NB4 (cell line): ENCODE data around the gene TDG.

Experiments
- DNase-seq: peaks from one replicate; pipeline ENCODE4 v3.0.0; 2010; ENCODE audit warnings: low read depth
- H3K4me3 ChIP-seq: one replicate; pipeline ENCODE4 v1.5.1; 2011; ENCODE audit warnings: mild to moderate bottlenecking, low read depth, low read length, moderate library complexity
- CTCF ChIP-seq: IDR thresholded peaks from one replicate; pipeline ENCODE4 v1.5.1; 2012; ENCODE audit warnings: low read depth, low read length
- MAX ChIP-seq: IDR thresholded peaks from 2 replicates; pipeline ENCODE4 v1.6.1; 2011; ENCODE audit warnings: low read depth, low read length
- MYC ChIP-seq: IDR thresholded peaks from 2 replicates; pipeline ENCODE4 v1.6.1; 2011; ENCODE audit warnings: low read depth, low read length
- POLR2A ChIP-seq: IDR thresholded peaks from 2 replicates; pipeline ENCODE4 v1.6.1; 2011; ENCODE audit warnings: mild to moderate bottlenecking; ENCODE audit not compliant: insufficient read length; ENCODE audit errors: extremely low read depth

The TDG gene

GRCh38 chr12:103929784-103930033 is 36.0 kb upstream of the TDG start:
- peak overlapping the region; percentile 80 for H3K4me3 ChIP-seq
- DNase-seq = no peak
- TF ChIP-seq MYC = no peak
- no peak for TF ChIP-seq POLR2A
- no peak for TF ChIP-seq MAX
- no peak for TF ChIP-seq CTCF

- DNase-seq = peak; percentile 100
- H3K4me3 ChIP-seq = peak within 1 kb of the TSS; percentile 90
- TF ChIP-seq POLR2A (peak; percentile 96), MAX (peak; percentile 86), MYC (peak; percentile 69; the same call in 1 of the 2 replicates), CTCF (no peak)
Observed at GRCh38 chr12:103930034-103930786, 35.5 kb upstream of the TDG start, which contains the start of gene HSP90B1. HSP90B1 (plus strand) TSS chr12:103930410; CDS start chr12:103930516, 106 bp downstream.

GRCh38 chr12:103930787-103931735 is 34.6 kb upstream of the TDG start:
- H3K4me3 ChIP-seq = peak overlapping the region; percentile 90
- DNase-seq = peak; percentile 67
- no peak for TF ChIP-seq POLR2A
- no peak for TF ChIP-seq CTCF
- TF ChIP-seq MYC = peak; percentile 65
- TF ChIP-seq MAX = peak; percentile 53; the same call in 1 of the 2 replicates

- TF ChIP-seq CTCF (no peak), MAX (no peak), POLR2A (no peak), MYC (no peak)
- no peak for DNase-seq
- peak overlapping the region; percentile 90 for H3K4me3 ChIP-seq
Observed at GRCh38 chr12:103933237-103933636, 32.4 kb upstream of the TDG start.

- H3K4me3 ChIP-seq = peak overlapping the region; percentile 8
- DNase-seq = no peak
- TF ChIP-seq MYC = no peak
- no peak for TF ChIP-seq CTCF
- TF ChIP-seq MAX = no peak
- no peak for TF ChIP-seq POLR2A
Observed at GRCh38 chr12:103936679-103937078, 29.0 kb upstream of the TDG start.
